ENCODE measurements around the gene PTPN6. TPM values are rescaled to one million over a fixed set of nuclear protein-coding genes. Genes with fewer than 3 reads are reported as not detected.

PTPN6 gene
- total and polyA plus RNA-seq, 2 of the 13 experiments (the other 11 are each of a cell fraction or from before 2014, with no cell fraction given), result 10.5 to 10.6 TPM

DNA sequence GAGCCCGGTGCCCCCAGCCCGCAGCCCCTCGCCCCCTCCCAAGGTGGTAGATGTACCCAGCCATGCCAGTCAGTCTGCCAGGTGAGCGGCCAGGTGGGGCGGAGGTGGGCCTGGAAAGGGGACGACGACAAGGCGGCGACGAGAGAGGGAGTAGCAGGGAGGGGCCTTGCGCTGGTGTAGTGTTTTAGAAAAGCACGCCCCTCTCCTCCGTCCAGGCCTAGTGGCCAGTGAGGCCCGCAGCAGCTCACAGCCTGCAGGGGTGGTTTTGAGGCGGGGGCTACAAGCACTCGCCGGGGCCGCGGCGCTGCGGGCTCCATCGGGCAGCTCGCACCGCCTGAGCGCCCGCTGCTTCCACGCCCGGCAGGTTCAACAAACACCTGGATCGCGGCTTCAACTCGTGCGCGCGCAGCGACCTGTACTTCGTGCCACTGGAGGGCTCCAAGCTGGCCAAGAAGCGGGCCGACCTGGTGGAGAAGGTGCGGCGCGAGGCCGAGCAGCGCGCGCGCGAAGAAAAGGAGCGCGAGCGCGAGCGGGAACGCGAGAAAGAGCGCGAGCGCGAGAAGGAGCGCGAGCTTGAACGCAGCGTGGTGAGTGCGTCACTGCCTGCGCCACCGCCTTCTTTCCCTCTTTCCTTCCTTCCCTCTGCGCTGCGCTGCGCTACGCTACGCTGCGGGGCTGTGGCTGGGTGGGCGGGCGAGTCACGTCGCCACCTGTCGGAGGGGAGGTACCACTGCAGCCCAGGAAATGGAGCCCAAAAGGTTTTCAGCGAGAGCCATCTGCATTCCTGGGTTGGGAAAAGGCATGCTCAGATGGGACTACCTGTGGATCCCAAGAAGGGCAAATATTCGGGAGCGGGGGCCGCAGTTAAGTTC is 13.4 kb upstream of the PTPN6 start (continued):
- peak; percentile 56; the same call in 1 of the 2 replicates for TF ChIP-seq NFKBIZ (CRISPR knock-in tag; IDR thresholded peaks at IDR 0.05)
- TF ChIP-seq XBP1 (CRISPR knock-in tag; IDR thresholded peaks at IDR 0.05), result no peak
- no peak for TF ChIP-seq ZNF121 (CRISPR knock-in tag; IDR thresholded peaks at IDR 0.05)
- peak; percentile 89 for TF ChIP-seq ELF1 (CRISPR knock-in tag; IDR thresholded peaks at IDR 0.05)
- TF ChIP-seq, protein P1, sequence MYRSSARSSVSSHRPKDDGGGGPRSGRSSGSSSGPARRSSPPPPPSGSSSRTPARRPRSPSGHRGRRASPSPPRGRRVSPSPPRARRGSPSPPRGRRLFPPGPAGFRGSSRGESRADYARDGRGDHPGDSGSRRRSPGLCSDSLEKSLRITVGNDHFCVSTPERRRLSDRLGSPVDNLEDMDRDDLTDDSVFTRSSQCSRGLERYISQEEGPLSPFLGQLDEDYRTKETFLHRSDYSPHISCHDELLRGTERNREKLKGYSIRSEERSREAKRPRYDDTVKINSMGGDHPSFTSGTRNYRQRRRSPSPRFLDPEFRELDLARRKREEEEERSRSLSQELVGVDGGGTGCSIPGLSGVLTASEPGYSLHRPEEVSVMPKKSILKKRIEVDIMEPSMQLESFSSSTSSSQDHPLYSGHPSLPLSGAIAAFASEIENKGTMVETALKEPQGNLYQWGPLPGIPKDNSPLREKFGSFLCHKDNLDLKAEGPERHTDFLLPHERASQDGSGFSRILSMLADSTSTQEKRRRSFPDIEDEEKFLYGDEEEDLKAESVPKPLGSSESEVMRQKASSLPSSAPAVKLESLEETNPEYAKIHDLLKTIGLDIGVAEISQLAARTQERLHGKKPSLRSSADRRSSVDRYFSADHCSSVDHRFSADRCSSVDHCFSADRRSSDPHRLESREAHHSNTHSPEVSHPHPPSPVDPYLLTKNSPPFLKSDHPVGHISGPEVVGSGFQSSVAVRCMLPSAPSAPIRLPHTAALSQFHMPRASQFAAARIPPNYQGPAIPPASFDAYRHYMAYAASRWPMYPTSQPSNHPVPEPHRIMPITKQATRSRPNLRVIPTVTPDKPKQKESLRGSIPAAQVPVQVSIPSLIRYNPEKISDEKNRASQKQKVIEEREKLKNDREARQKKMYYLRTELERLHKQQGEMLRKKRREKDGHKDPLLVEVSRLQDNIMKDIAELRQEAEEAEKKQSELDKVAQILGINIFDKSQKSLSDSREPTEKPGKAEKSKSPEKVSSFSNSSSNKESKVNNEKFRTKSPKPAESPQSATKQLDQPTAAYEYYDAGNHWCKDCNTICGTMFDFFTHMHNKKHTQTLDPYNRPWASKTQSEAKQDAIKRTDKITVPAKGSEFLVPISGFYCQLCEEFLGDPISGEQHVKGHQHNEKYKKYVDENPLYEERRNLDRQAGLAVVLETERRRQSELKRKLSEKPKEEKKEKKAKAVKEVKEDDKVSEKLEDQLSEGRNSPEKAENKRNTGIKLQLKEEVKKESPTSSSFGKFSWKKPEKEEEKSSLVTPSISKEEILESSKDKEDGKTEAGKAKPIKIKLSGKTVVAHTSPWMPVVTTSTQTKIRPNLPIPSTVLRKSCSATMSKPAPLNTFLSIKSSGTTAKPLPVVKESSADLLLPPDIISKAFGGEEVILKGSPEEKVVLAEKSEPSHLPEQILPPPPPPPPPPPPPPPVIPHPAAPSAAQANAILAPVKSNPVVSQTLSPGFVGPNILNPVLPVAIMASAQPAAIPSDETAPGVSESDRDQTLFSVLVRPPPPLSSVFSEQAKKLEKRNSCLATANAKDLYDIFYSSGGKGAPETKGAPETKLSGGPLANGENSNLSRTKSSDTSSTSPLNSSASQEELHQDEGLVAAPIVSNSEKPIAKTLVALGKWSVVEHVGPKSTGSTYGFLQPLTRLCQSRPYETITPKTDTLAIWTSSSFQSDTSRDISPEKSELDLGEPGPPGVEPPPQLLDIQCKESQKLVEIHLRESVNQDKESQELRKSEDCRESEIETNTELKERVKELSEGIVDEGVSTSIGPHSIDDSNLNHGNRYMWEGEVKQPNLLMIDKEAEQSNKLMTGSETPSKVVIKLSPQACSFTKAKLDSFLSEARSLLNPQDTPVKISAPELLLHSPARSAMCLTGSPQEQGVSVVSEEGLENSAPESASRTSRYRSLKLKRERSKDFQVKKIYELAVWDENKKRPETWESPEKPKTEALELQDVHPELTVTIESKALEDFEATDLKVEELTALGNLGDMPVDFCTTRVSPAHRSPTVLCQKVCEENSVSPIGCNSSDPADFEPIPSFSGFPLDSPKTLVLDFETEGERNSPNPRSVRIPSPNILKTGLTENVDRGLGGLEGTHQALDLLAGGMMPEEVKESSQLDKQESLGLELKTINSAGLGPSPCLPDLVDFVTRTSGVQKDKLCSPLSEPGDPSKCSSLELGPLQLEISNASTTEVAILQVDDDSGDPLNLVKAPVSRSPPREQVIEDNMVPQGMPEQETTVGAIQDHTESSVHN (CRISPR knock-in tag; IDR thresholded peaks at IDR 0.05), result 0 out of 2 replicates have a peak, but pooled peaks have one; percentile 17
- TF ChIP-seq SMAD9 (CRISPR knock-in tag; IDR thresholded peaks at IDR 0.05), result 0 out of 2 replicates have a peak, but pooled peaks have one; percentile 34
- TF ChIP-seq GPN1 (CRISPR knock-in tag; IDR thresholded peaks at IDR 0.05; ENCODE audit: borderline replicate concordance), result no peak
- peak; percentile 94 for TF ChIP-seq ZNF749 (CRISPR knock-in tag; IDR thresholded peaks at IDR 0.05; ENCODE audit: borderline replicate concordance)
- no peak for TF ChIP-seq SETDB1 (CRISPR knock-in tag; IDR thresholded peaks at IDR 0.05; ENCODE audit: borderline replicate concordance)
- TF ChIP-seq JUN (CRISPR knock-in tag; IDR thresholded peaks at IDR 0.05), result no peak
- 0 out of 2 replicates have a peak, but pooled peaks have one; percentile 10 for TF ChIP-seq PRDM15 (CRISPR knock-in tag; IDR thresholded peaks at IDR 0.05)
- TF ChIP-seq ZNF766 (CRISPR knock-in tag; IDR thresholded peaks at IDR 0.05; ENCODE audit: borderline replicate concordance), result peak; percentile 71; the same call in 1 of the 2 replicates
- peak; percentile 88; the same call in 1 of the 3 replicates for TF ChIP-seq MXI1 (IDR thresholded peaks at IDR 0.05; ENCODE audit: borderline replicate concordance, low read depth, low read length)
- no peak for TF ChIP-seq ZNF674 (CRISPR knock-in tag; IDR thresholded peaks at IDR 0.05; ENCODE audit: low read depth)
- TF ChIP-seq ZBTB43 (CRISPR knock-in tag; conservative IDR thresholded peaks at IDR 0.05), result peak; percentile 72; the same call in 1 of the 2 replicates
